Activated T-helper 2 cell treated with anti-CD3 and anti-CD28 coated beads, Interferon-gamma antibody, Interleukin-2, Interleukin-4, amounts not matched to agents 10 μg/mL and 5 μg/mL and 100 μg/mL, durations not matched to agents 14 hours and 24 hours and 36 hours (primary cell): ENCODE data around the gene HSPA5. TPM values are rescaled to one million over a fixed set of nuclear protein-coding genes. Genes with fewer than 3 reads are reported as not detected.
"Not testable (repeated sequence)": the region's sequence is repeated elsewhere in the genome, so short reads cannot be mapped to it uniquely, and the experiment has no call there.

Source experiments
- DNase-seq: peaks from one replicate; pipeline ENCODE4 v3.0.0; 2021; ENCODE audit warnings: low spot score
- H3K27ac Mint-ChIP-seq: one replicate; pipeline ENCODE4 v1.8.0; 2021; ENCODE audit warnings: mixed read lengths
- H3K27me3 Mint-ChIP-seq: one replicate; pipeline ENCODE4 v1.8.0; 2021; ENCODE audit warnings: low read depth, mixed read lengths
- H3K36me3 Mint-ChIP-seq: one replicate; pipeline ENCODE4 v1.8.0; 2021; ENCODE audit warnings: low read depth, mixed read lengths
- H3K4me1 Mint-ChIP-seq: one replicate; pipeline ENCODE4 v1.8.0; 2021; ENCODE audit warnings: low read depth, mixed read lengths
- H3K4me3 Mint-ChIP-seq: one replicate; pipeline ENCODE4 v1.8.0; 2021; ENCODE audit warnings: low read depth, mild to moderate bottlenecking, moderate library complexity, mixed read lengths
- H3K9me3 Mint-ChIP-seq: one replicate; pipeline ENCODE4 v1.8.0; 2021; ENCODE audit warnings: mixed read lengths
- intact Hi-C: fragments of 100-400 bp; cut with micrococcal nuclease; formaldehyde crosslinking; loops from one replicate; pipeline ENCODE4 v1.15.1; 2023
- total RNA-seq: library from RNA; stranded (reverse); gene quantifications from 2 replicates; pipeline ENCODE4 v1.2.3, GENCODE V29; 2022

The HSPA5 gene
- total RNA-seq, 1 donor from 2014 or later = 285 TPM

GRCh38 chr9:125204477-125204876 is 36.7 kb downstream of the HSPA5 start:
- H3K27ac Mint-ChIP-seq = no peak overlapping the region
- no peaks in the 10 kb centered on the region for H3K9me3 Mint-ChIP-seq
- peaks cover 52% of the 10 kb centered on the region for H3K36me3 Mint-ChIP-seq
- H3K27me3 Mint-ChIP-seq = no peaks in the 10 kb centered on the region
- intact Hi-C loops = no loop called here
- no peak for DNase-seq
- H3K4me3 Mint-ChIP-seq = no peak overlapping the region
- H3K4me1 Mint-ChIP-seq = peaks cover 11% of the 10 kb centered on the region

- intact Hi-C loops = no loop called here
- Mint-ChIP-seq H3K4me1 (peaks cover 12% of the 10 kb centered on the region), H3K4me3 (no peak overlapping the region), H3K27me3 (peaks cover 3% of the 10 kb centered on the region), H3K27ac (no peak overlapping the region), H3K9me3 (no peaks in the 10 kb centered on the region), H3K36me3 (peaks cover 44% of the 10 kb centered on the region)
- no peak for DNase-seq
Measured at GRCh38 chr9:125202846-125203618, 38.1 kb downstream of the HSPA5 start.

- H3K27ac Mint-ChIP-seq = peak within 1 kb of the TSS; percentile 88
- DNase-seq = peak; percentile 88
- no peaks in the 10 kb centered on the region for H3K9me3 Mint-ChIP-seq
- intact Hi-C loops = loop anchor here (1.0 kb wide), 2 partner anchors 10 to 41 kb away; partner anchors contain the start of gene HSPA5
- peaks cover 5% of the 10 kb centered on the region for H3K27me3 Mint-ChIP-seq
- H3K4me3 Mint-ChIP-seq = peak within 1 kb of the TSS; percentile 91
- peaks cover 16% of the 10 kb centered on the region for H3K4me1 Mint-ChIP-seq
- peaks cover 24% of the 10 kb centered on the region for H3K36me3 Mint-ChIP-seq
Measured at GRCh38 chr9:125200216-125201047, 40.7 kb downstream of the HSPA5 start, which contains the start of gene RABEPK. RABEPK (plus strand) TSS chr9:125200542; CDS start chr9:125203014, 2,472 bp downstream.

GRCh38 chr9:125195591-125195990 is 45.6 kb downstream of the HSPA5 start:
- H3K27me3 Mint-ChIP-seq, H3K4me3 Mint-ChIP-seq, H3K9me3 Mint-ChIP-seq, H3K36me3 Mint-ChIP-seq, intact Hi-C loops, DNase-seq, H3K27ac Mint-ChIP-seq: not testable (repeated sequence)
- peaks cover 17% of the 10 kb centered on the region for H3K4me1 Mint-ChIP-seq

GRCh38 chr9:125194466-125194865 is 46.7 kb downstream of the HSPA5 start:
- intact Hi-C loops, H3K27me3 Mint-ChIP-seq, H3K27ac Mint-ChIP-seq, H3K36me3 Mint-ChIP-seq, DNase-seq, H3K4me3 Mint-ChIP-seq, H3K9me3 Mint-ChIP-seq: not testable (repeated sequence)
- H3K4me1 Mint-ChIP-seq = peaks cover 17% of the 10 kb centered on the region

GRCh38 chr9:125190361-125190801 is 50.8 kb downstream of the HSPA5 start:
- peaks cover 22% of the 10 kb centered on the region for H3K4me1 Mint-ChIP-seq
- H3K27ac Mint-ChIP-seq = peak overlapping the region; percentile 91
- H3K9me3 Mint-ChIP-seq = no peaks in the 10 kb centered on the region
- peaks cover 7% of the 10 kb centered on the region for H3K36me3 Mint-ChIP-seq
- peak; percentile 14 for DNase-seq
- intact Hi-C loops = loop anchor here (1.0 kb wide), 1 partner anchor 10 kb away; the partner anchor contains the start of gene RABEPK
- peak overlapping the region; percentile 94 for H3K4me3 Mint-ChIP-seq
- H3K27me3 Mint-ChIP-seq = no peaks in the 10 kb centered on the region

GRCh38 chr9:125189361-125190289 is 51.5 kb downstream of the HSPA5 start, which contains the start of gene PPP6C:
PPP6C (minus strand) TSS chr9:125189803; CDS start chr9:125189718, 85 bp downstream.
- Mint-ChIP-seq H3K4me3 (peak within 1 kb of the TSS; percentile 94), H3K36me3 (peaks cover 7% of the 10 kb centered on the region), H3K4me1 (peaks cover 20% of the 10 kb centered on the region), H3K27ac (peak within 1 kb of the TSS; percentile 91), H3K27me3 (no peaks in the 10 kb centered on the region), H3K9me3 (no peaks in the 10 kb centered on the region)
- DNase-seq = peak; percentile 96
- intact Hi-C loops = loop anchor here (1.0 to 5.0 kb wide), 5 partner anchors 11 to 317 kb away; partner anchors contain the start of genes GAPVD1, GOLGA1, HSPA5 and RABEPK

GRCh38 chr9:125189011-125189360 is 52.2 kb downstream of the HSPA5 start:
- H3K4me1 Mint-ChIP-seq = peaks cover 18% of the 10 kb centered on the region
- no peaks in the 10 kb centered on the region for H3K9me3 Mint-ChIP-seq
- peak overlapping the region; percentile 94 for H3K4me3 Mint-ChIP-seq
- H3K27me3 Mint-ChIP-seq = no peaks in the 10 kb centered on the region
- H3K27ac Mint-ChIP-seq = peak overlapping the region; percentile 91
- peaks cover 9% of the 10 kb centered on the region for H3K36me3 Mint-ChIP-seq
- intact Hi-C loops = loop anchor here (1.0 to 5.0 kb wide), 4 partner anchors 52 to 317 kb away; partner anchors contain the start of genes GAPVD1, GOLGA1 and HSPA5
- peak; percentile 22 for DNase-seq

Other genes with a start within 250 kb of the HSPA5 start
- 14.2 and 15.9 TPM in 2 replicates for gene SCAI, start 97.8 kb downstream of the HSPA5 start, total RNA-seq
- gene PPP6C, start 51.5 kb downstream of the HSPA5 start, total RNA-seq = 44.3 and 44.9 TPM in 2 replicates
- gene RABEPK, start 40.8 kb downstream of the HSPA5 start, total RNA-seq = 32.8 and 34.0 TPM in 2 replicates
- 50.8 and 51.0 TPM in 2 replicates for gene GAPVD1, start 20.5 kb upstream of the HSPA5 start, total RNA-seq